GM23248 (cell line): Measurements from ENCODE around the gene TM2D1.

Experiments
- EZH2 ChIP-seq: fragments of 200-600 bp; sonication (generic); IDR thresholded peaks from 2 replicates; pipeline ENCODE4 v1.6.1; 2018; ENCODE audit warnings: antibody characterized with exemption, mild to moderate bottlenecking; ENCODE audit not compliant: insufficient read depth, poor library complexity, severe bottlenecking
- EZH2phosphoT487 ChIP-seq: fragments of 200-600 bp; sonication (generic); IDR thresholded peaks from 2 replicates; pipeline ENCODE4 v1.6.1; 2018; ENCODE audit warnings: antibody characterized with exemption, moderate library complexity, mild to moderate bottlenecking, low read depth; ENCODE audit not compliant: insufficient read depth

DNA sequence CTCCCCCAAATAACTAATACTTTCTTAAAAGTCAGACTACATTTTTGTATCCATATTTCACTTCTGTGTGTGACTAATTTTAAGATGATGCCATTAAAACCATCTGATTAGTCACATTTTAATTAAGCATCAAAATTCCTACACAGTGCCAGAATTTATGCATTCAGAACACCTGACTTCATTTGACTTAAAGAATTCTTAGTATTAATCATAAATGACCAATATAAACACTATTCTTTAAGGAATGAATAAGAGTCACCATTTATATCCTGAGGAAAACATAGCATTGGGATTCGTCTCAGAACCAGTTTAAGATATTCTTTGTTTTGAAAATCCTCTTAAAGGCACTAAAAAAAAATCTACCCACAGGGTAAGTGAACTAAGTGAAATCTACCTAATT, 37.0 kb downstream of the TM2D1 start:
- TF ChIP-seq EZH2 (no peak), EZH2phosphoT487 (no peak)
